BLaER1 treated with 17β-estradiol and CSF1 and Interleukin-3, amounts not matched to agents 10 nM and 100 nM (cell line): Measurements from ENCODE around the gene KISS1R.
A peak's percentile ranks its signal among the peaks of the same experiment; 100 is the strongest.

Source experiments
- H3K27ac ChIP-seq, 11 experiments: shearing (Covaris generic); formaldehyde crosslinking; 2 replicates each; pipeline ENCODE4 v1.8.1; 2022
- H3K27me3 ChIP-seq, 11 experiments: shearing (Covaris generic); formaldehyde crosslinking; 2 replicates each; pipeline ENCODE4 v1.8.1; 2022
- H3K36me3 ChIP-seq, 11 experiments: shearing (Covaris generic); formaldehyde crosslinking; 2 replicates each; pipeline ENCODE4 v1.8.1; 2022
- H3K4me1 ChIP-seq, 10 experiments: shearing (Covaris generic); formaldehyde crosslinking; 2 replicates each; pipeline ENCODE4 v1.8.1; 2022
- H3K4me2 ChIP-seq, 11 experiments: shearing (Covaris generic); formaldehyde crosslinking; 2 replicates each; pipeline ENCODE4 v1.8.1; 2022
- H3K4me3 ChIP-seq, 10 experiments: shearing (Covaris generic); formaldehyde crosslinking; 2 replicates each; pipeline ENCODE4 v1.8.1; 2022
- H3K9ac ChIP-seq, 11 experiments: shearing (Covaris generic); formaldehyde crosslinking; 2 replicates each; pipeline ENCODE4 v1.8.1; 2022
- H3K9me3 ChIP-seq, 11 experiments: shearing (Covaris generic); formaldehyde crosslinking; replicated peaks in 1 of 11; 2 replicates each; pipeline ENCODE4 v1.8.1; 2022
- H4K20me1 ChIP-seq, 11 experiments: shearing (Covaris generic); formaldehyde crosslinking; 2 replicates each; pipeline ENCODE4 v1.8.1; 2022
- Cebpa-rat ChIP-seq, 11 experiments: shearing (Covaris generic); IDR thresholded peaks; 2 replicates each; pipeline ENCODE4 v1.8.1; 2022

Gene KISS1R

GRCh38 chr19:961866-962620 lies 44.9 kb downstream of the KISS1R start:
- H3K4me1 ChIP-seq: peaks cover 7 to 51% (median 30%) of the 10 kb centered on the region in 10 experiments; a peak in 19 of 20 replicates
- H3K4me2 ChIP-seq: peak overlapping the region in 4 of 11 experiments; percentile 28 to 65 (median 41); a peak in 7 of 22 replicates
- H4K20me1 ChIP-seq: peaks cover 3 to 66% (median 25%) of the 10 kb centered on the region in 11 experiments; a peak in 13 of 22 replicates
- H3K9me3 ChIP-seq: peaks cover 0 to 4% (median 0%) of the 10 kb centered on the region in 11 experiments; a peak in 1 of 22 replicates
- H3K9ac ChIP-seq: peak overlapping the region in 4 of 11 experiments; percentile 3 to 32 (median 8); a peak in 4 of 22 replicates
- no peak for TF ChIP-seq Cebpa-rat (IDR thresholded peaks at IDR 0.05)
- H3K4me3 ChIP-seq: no peak overlapping the region
- peaks cover 57 to 90% (median 74%) of the 10 kb centered on the region in 11 experiments for H3K36me3 ChIP-seq
- H3K27me3 ChIP-seq: no peaks in the 10 kb centered on the region
- H3K27ac ChIP-seq: peak overlapping the region in 3 of 11 experiments; percentile 2 to 48 (median 46); a peak in 4 of 22 replicates

GRCh38 chr19:962683-963400 lies 45.7 kb downstream of the KISS1R start:
- Histone ChIP-seq H3K27ac (peak overlapping the region in 1 of 11 experiments; percentile 48; a peak in 2 of 22 replicates), H4K20me1 (peaks cover 0 to 59% (median 19%) of the 10 kb centered on the region in 11 experiments; a peak in 13 of 22 replicates)

GRCh38 chr19:963486-963951 lies 46.4 kb downstream of the KISS1R start:
- Histone ChIP-seq H3K9ac (0 out of 22 replicates have a peak overlapping the region, but pooled peaks of 1 of the 11 experiments have one; percentile 11), H3K4me3 (no peak overlapping the region), H3K9me3 (peaks cover 0 to 4% (median 0%) of the 10 kb centered on the region in 11 experiments; a peak in 6 of 22 replicates), H3K27me3 (no peaks in the 10 kb centered on the region), H3K27ac (no peak overlapping the region; a peak in 1 of 22 replicates), H3K4me1 (peaks cover 0 to 39% (median 18%) of the 10 kb centered on the region in 10 experiments; a peak in 15 of 20 replicates), H4K20me1 (peaks cover 0 to 59% (median 19%) of the 10 kb centered on the region in 11 experiments; a peak in 13 of 22 replicates), H3K36me3 (peaks cover 67 to 97% (median 85%) of the 10 kb centered on the region in 11 experiments), H3K4me2 (peak overlapping the region in 1 of 11 experiments; percentile 51; a peak in 1 of 22 replicates)
- no peak for TF ChIP-seq Cebpa-rat (IDR thresholded peaks at IDR 0.05)

More at GRCh38 chr19:962683-963400, 45.7 kb downstream of the KISS1R start:
- no peak for TF ChIP-seq Cebpa-rat (IDR thresholded peaks at IDR 0.05)
- H3K27me3 ChIP-seq: no peaks in the 10 kb centered on the region
- peaks cover 0 to 4% (median 0%) of the 10 kb centered on the region in 11 experiments; a peak in 1 of 22 replicates for H3K9me3 ChIP-seq
- H3K4me3 ChIP-seq: no peak overlapping the region
- H3K4me1 ChIP-seq: peaks cover 0 to 43% (median 23%) of the 10 kb centered on the region in 10 experiments; a peak in 17 of 20 replicates
- peaks cover 63 to 97% (median 81%) of the 10 kb centered on the region in 11 experiments for H3K36me3 ChIP-seq
- H3K4me2 ChIP-seq: peak overlapping the region in 3 of 11 experiments; percentile 31 to 65 (median 51); a peak in 5 of 22 replicates
- H3K9ac ChIP-seq: 0 out of 22 replicates have a peak overlapping the region, but pooled peaks of 1 of the 11 experiments have one; percentile 11

- no peak for TF ChIP-seq Cebpa-rat (IDR thresholded peaks at IDR 0.05)
Observed at GRCh38 chr19:964116-964520, 47.0 kb downstream of the KISS1R start.

GRCh38 chr19:964761-965694 lies 47.9 kb downstream of the KISS1R start:
- no peak overlapping the region for H3K27ac ChIP-seq
- H3K27me3 ChIP-seq: no peaks in the 10 kb centered on the region
- H3K4me1 ChIP-seq: peaks cover 0 to 33% (median 15%) of the 10 kb centered on the region in 10 experiments; a peak in 12 of 20 replicates
- H4K20me1 ChIP-seq: peaks cover 0 to 46% (median 14%) of the 10 kb centered on the region in 11 experiments; a peak in 11 of 22 replicates
- peaks cover 72 to 97% (median 88%) of the 10 kb centered on the region in 11 experiments for H3K36me3 ChIP-seq
- no peak overlapping the region for H3K9ac ChIP-seq
- H3K4me3 ChIP-seq: no peak overlapping the region
- H3K9me3 ChIP-seq: peaks cover 2 to 18% (median 13%) of the 10 kb centered on the region in 11 experiments; a peak in 21 of 22 replicates
- TF ChIP-seq Cebpa-rat (IDR thresholded peaks at IDR 0.05): no peak
- H3K4me2 ChIP-seq: no peak overlapping the region

More at GRCh38 chr19:964116-964520, 47.0 kb downstream of the KISS1R start:
- Histone ChIP-seq H3K4me2 (no peak overlapping the region), H3K27ac (no peak overlapping the region), H3K9me3 (peaks cover 0 to 9% (median 5%) of the 10 kb centered on the region in 11 experiments; a peak in 13 of 22 replicates), H3K4me3 (no peak overlapping the region), H3K9ac (no peak overlapping the region), H3K27me3 (no peaks in the 10 kb centered on the region), H3K4me1 (peaks cover 0 to 37% (median 16%) of the 10 kb centered on the region in 10 experiments; a peak in 13 of 20 replicates), H4K20me1 (peaks cover 0 to 55% (median 17%) of the 10 kb centered on the region in 11 experiments; a peak in 13 of 22 replicates), H3K36me3 (peaks cover 71 to 97% (median 87%) of the 10 kb centered on the region in 11 experiments)

GRCh38 chr19:966485-967088 lies 49.5 kb downstream of the KISS1R start:
- Histone ChIP-seq H3K36me3 (peaks cover 77 to 97% (median 90%) of the 10 kb centered on the region in 11 experiments), H3K27me3 (no peaks in the 10 kb centered on the region)

More at GRCh38 chr19:966485-967088, 49.5 kb downstream of the KISS1R start:
- no peak overlapping the region for H3K4me2 ChIP-seq
- peaks cover 15 to 34% (median 24%) of the 10 kb centered on the region in 11 experiments for H3K9me3 ChIP-seq
- peak overlapping the region in 2 of 11 experiments; percentile 21 to 25; a peak in 3 of 22 replicates for H3K27ac ChIP-seq
- no peak overlapping the region for H3K9ac ChIP-seq
- H3K4me1 ChIP-seq: peaks cover 0 to 20% (median 13%) of the 10 kb centered on the region in 10 experiments; a peak in 12 of 20 replicates
- no peak for TF ChIP-seq Cebpa-rat (IDR thresholded peaks at IDR 0.05)
- peaks cover 0 to 34% (median 4%) of the 10 kb centered on the region in 11 experiments; a peak in 7 of 22 replicates for H4K20me1 ChIP-seq
- H3K4me3 ChIP-seq: no peak overlapping the region
